Trophoblast cell (in vitro differentiated cells and primary cell): ENCODE results near the gene CACNA1D.

Experiments
- DNase-seq, 2 donors: peaks; one replicate each; pipeline ENCODE4 v3.0.0-alpha.2; 2016
- H2AFZ ChIP-seq: 2 replicates; pipeline ENCODE4 v1.6.1; 2013; ENCODE audit warnings: low read length, moderate library complexity, mild to moderate bottlenecking; ENCODE audit not compliant: insufficient read depth, poor library complexity
- H2AK5ac ChIP-seq: 2 replicates; pipeline ENCODE4 v1.6.1; 2013; ENCODE audit warnings: mild to moderate bottlenecking, low read length
- H2BK120ac ChIP-seq: 2 replicates; pipeline ENCODE4 v1.6.1; 2013; ENCODE audit warnings: low read length, mild to moderate bottlenecking, moderate library complexity; ENCODE audit not compliant: insufficient read depth, poor library complexity
- H2BK12ac ChIP-seq: 2 replicates; pipeline ENCODE4 v1.6.1; 2013; ENCODE audit warnings: mild to moderate bottlenecking, low read length, moderate library complexity
- H2BK5ac ChIP-seq: 2 replicates; pipeline ENCODE4 v1.6.1; 2013; ENCODE audit warnings: low read length, low read depth, moderate library complexity, mild to moderate bottlenecking; ENCODE audit not compliant: poor library complexity
- H3K14ac ChIP-seq: 2 replicates; pipeline ENCODE4 v1.6.1; 2013; ENCODE audit warnings: mild to moderate bottlenecking, low read length
- H3K18ac ChIP-seq: 2 replicates; pipeline ENCODE4 v1.6.1; 2013; ENCODE audit warnings: mild to moderate bottlenecking, low read length
- H3K23ac ChIP-seq: 2 replicates; pipeline ENCODE4 v1.6.1; 2013; ENCODE audit warnings: low read length
- H3K27ac ChIP-seq: 2 replicates; pipeline ENCODE4 v1.5.1; 2013; ENCODE audit warnings: low read depth, mild to moderate bottlenecking, inconsistent platforms, low read length, moderate library complexity
- H3K27me3 ChIP-seq: 2 replicates; pipeline ENCODE4 v1.6.1; 2013; ENCODE audit warnings: inconsistent platforms, mild to moderate bottlenecking, low read length, moderate library complexity; ENCODE audit not compliant: insufficient read depth
- H3K36me3 ChIP-seq, 2 experiments: 1 replicate in 1 of 2; 2 replicates in 1 of 2; pipeline ENCODE4 v1.6.1; 2013; ENCODE audit warnings: low read length in 2 of 2, mild to moderate bottlenecking in 2 of 2, moderate library complexity in 1 of 2; ENCODE audit not compliant: insufficient read depth in 2 of 2, control insufficient read depth in 1 of 2
- H3K4ac ChIP-seq: 2 replicates; pipeline ENCODE4 v1.6.1; 2013; ENCODE audit warnings: low read depth, mild to moderate bottlenecking, low read length, moderate library complexity
- H3K4me1 ChIP-seq, 2 experiments: 1 replicate in 1 of 2; 2 replicates in 1 of 2; pipeline ENCODE4 v1.6.1; 2013; ENCODE audit warnings: low read length in 2 of 2, mild to moderate bottlenecking in 2 of 2, moderate library complexity in 1 of 2; ENCODE audit not compliant: insufficient read depth in 2 of 2, control insufficient read depth in 1 of 2
- H3K4me2 ChIP-seq: 2 replicates; pipeline ENCODE4 v1.6.1; 2013; ENCODE audit warnings: inconsistent platforms, mild to moderate bottlenecking, low read length, moderate library complexity
- H3K4me3 ChIP-seq: 2 replicates; pipeline ENCODE4 v1.5.1; 2013; ENCODE audit warnings: mild to moderate bottlenecking, low read depth, low read length, inconsistent platforms
- H3K79me1 ChIP-seq: one replicate; pipeline ENCODE4 v1.6.1; 2013; ENCODE audit warnings: low read length
- H3K79me2 ChIP-seq: 2 replicates; pipeline ENCODE4 v1.6.1; 2013; ENCODE audit warnings: low read length, mild to moderate bottlenecking; ENCODE audit not compliant: control insufficient read depth, insufficient read depth, poor library complexity
- H3K9ac ChIP-seq: 2 replicates; pipeline ENCODE4 v1.6.1; 2013; ENCODE audit warnings: mild to moderate bottlenecking, low read length
- H3K9me3 ChIP-seq: 2 replicates; pipeline ENCODE4 v1.6.1; 2013; ENCODE audit warnings: low read depth, mild to moderate bottlenecking, control low read depth, inconsistent platforms, low read length; ENCODE audit not compliant: insufficient read depth
- H4K12ac ChIP-seq: 2 replicates; pipeline ENCODE4 v1.6.1; 2013; ENCODE audit warnings: low read depth, mild to moderate bottlenecking, low read length, moderate library complexity
- H4K8ac ChIP-seq: 2 replicates; pipeline ENCODE4 v1.6.1; 2013; ENCODE audit warnings: low read depth, mild to moderate bottlenecking, low read length, moderate library complexity
- H4K91ac ChIP-seq: one replicate; pipeline ENCODE4 v1.6.1; 2013; ENCODE audit warnings: low read depth, mild to moderate bottlenecking, low read length, moderate library complexity
- WGBS: extraction: QIAGEN DNeasy Blood & Tissue Kit; methylation state at CpG from one replicate; pipeline ENCODE4 v1.1.7; 2013; ENCODE audit warnings: missing lambda C conversion rate; ENCODE audit not compliant: insufficient read length, insufficient coverage; ENCODE audit errors: extremely low coverage; 5-methylcytosine and 5-hydroxymethylcytosine counted together

The CACNA1D gene

GRCh38 chr3:53780171-53780570 is 285.8 kb downstream of the CACNA1D start:
- no peak overlapping the region for H4K12ac ChIP-seq
- peak; percentile 29 to 67 for DNase-seq
- H2BK5ac ChIP-seq, result no peak overlapping the region
- H4K91ac ChIP-seq, result no peak overlapping the region
- H2AK5ac ChIP-seq, result no peak overlapping the region
- no peaks in the 10 kb centered on the region for H3K27me3 ChIP-seq
- H3K23ac ChIP-seq, result no peak overlapping the region
- no peak overlapping the region for H2AFZ ChIP-seq
- H3K14ac ChIP-seq, result no peak overlapping the region
- H3K27ac ChIP-seq, result no peak overlapping the region
- no peaks in the 10 kb centered on the region for H3K79me1 ChIP-seq
- H4K8ac ChIP-seq, result no peak overlapping the region
- no peak overlapping the region for H3K18ac ChIP-seq
- H3K4me3 ChIP-seq, result no peak overlapping the region
- peaks cover 3% of the 10 kb centered on the region for H3K9me3 ChIP-seq
- no peak overlapping the region for H2BK12ac ChIP-seq
- H3K9ac ChIP-seq, result no peak overlapping the region
- H3K36me3 ChIP-seq, result no peaks in the 10 kb centered on the region
- H3K4ac ChIP-seq, result no peak overlapping the region
- WGBS, result no CpG with 5 or more reads among the region's 4 CpGs
- no peaks in the 10 kb centered on the region for H3K79me2 ChIP-seq
- no peak overlapping the region for H2BK120ac ChIP-seq
- H3K4me1 ChIP-seq, result no peaks in the 10 kb centered on the region
- H3K4me2 ChIP-seq, result no peak overlapping the region

- H2BK12ac ChIP-seq, result no peak overlapping the region
- H2AFZ ChIP-seq, result no peak overlapping the region
- no peak overlapping the region for H3K23ac ChIP-seq
- H3K9ac ChIP-seq, result no peak overlapping the region
- no peaks in the 10 kb centered on the region for H3K27me3 ChIP-seq
- H4K8ac ChIP-seq, result no peak overlapping the region
- H3K27ac ChIP-seq, result no peak overlapping the region
- H3K4me3 ChIP-seq, result no peak overlapping the region
- H4K91ac ChIP-seq, result no peak overlapping the region
- no peaks in the 10 kb centered on the region for H3K36me3 ChIP-seq
- no peak overlapping the region for H3K14ac ChIP-seq
- H3K79me2 ChIP-seq, result no peaks in the 10 kb centered on the region
- no peak overlapping the region for H2AK5ac ChIP-seq
- H3K4ac ChIP-seq, result no peak overlapping the region
- no peak overlapping the region for H4K12ac ChIP-seq
- no peaks in the 10 kb centered on the region for H3K79me1 ChIP-seq
- H3K4me1 ChIP-seq, result no peaks in the 10 kb centered on the region
- no peak overlapping the region for H2BK120ac ChIP-seq
- H2BK5ac ChIP-seq, result no peak overlapping the region
- peaks cover 3% of the 10 kb centered on the region for H3K9me3 ChIP-seq
- no peak overlapping the region for H3K4me2 ChIP-seq
- no CpG with 5 or more reads among the region's 2 CpGs for WGBS
- DNase-seq, result no peak
- H3K18ac ChIP-seq, result no peak overlapping the region
Observed at GRCh38 chr3:53780806-53781205, 286.4 kb downstream of the CACNA1D start.

- Histone ChIP-seq H3K9ac (no peak overlapping the region), H3K18ac (no peak overlapping the region), H3K79me1 (no peaks in the 10 kb centered on the region), H3K36me3 (no peaks in the 10 kb centered on the region), H4K8ac (no peak overlapping the region), H2BK120ac (no peak overlapping the region), H3K27ac (no peak overlapping the region), H3K23ac (no peak overlapping the region), H3K14ac (no peak overlapping the region), H4K12ac (no peak overlapping the region), H2BK12ac (no peak overlapping the region), H2AFZ (no peak overlapping the region), H3K4me2 (no peak overlapping the region), H3K4me3 (no peak overlapping the region), H3K4me1 (no peaks in the 10 kb centered on the region), H4K91ac (no peak overlapping the region), H2BK5ac (no peak overlapping the region), H2AK5ac (no peak overlapping the region), H3K79me2 (no peaks in the 10 kb centered on the region), H3K9me3 (no peaks in the 10 kb centered on the region), H3K27me3 (no peaks in the 10 kb centered on the region), H3K4ac (no peak overlapping the region)
- no CpG with 5 or more reads among the region's 9 CpGs for WGBS
- no peak for DNase-seq
Observed at GRCh38 chr3:53787016-53787415, 292.6 kb downstream of the CACNA1D start.

GRCh38 chr3:53788038-53788437 is 293.6 kb downstream of the CACNA1D start:
- H2AFZ ChIP-seq, result no peak overlapping the region
- DNase-seq, result peak; percentile 92
- WGBS, result no CpG with 5 or more reads among the region's 5 CpGs

More at GRCh38 chr3:53788038-53788437, 293.6 kb downstream of the CACNA1D start:
- Histone ChIP-seq H3K14ac (no peak overlapping the region), H3K27me3 (no peaks in the 10 kb centered on the region), H3K79me1 (no peaks in the 10 kb centered on the region), H3K79me2 (no peaks in the 10 kb centered on the region), H3K27ac (no peak overlapping the region), H3K18ac (no peak overlapping the region), H3K9me3 (no peaks in the 10 kb centered on the region), H3K4ac (no peak overlapping the region), H4K12ac (no peak overlapping the region), H3K9ac (no peak overlapping the region), H2BK12ac (no peak overlapping the region), H3K4me3 (no peak overlapping the region), H3K23ac (no peak overlapping the region), H3K4me2 (no peak overlapping the region), H2BK120ac (no peak overlapping the region), H3K36me3 (no peaks in the 10 kb centered on the region), H2BK5ac (no peak overlapping the region), H4K91ac (no peak overlapping the region), H3K4me1 (no peaks in the 10 kb centered on the region), H4K8ac (no peak overlapping the region), H2AK5ac (no peak overlapping the region)
